T-cell (primary cell): ENCODE data around the gene CCDC154. TPM values are rescaled to one million over a fixed set of nuclear protein-coding genes. Genes with fewer than 3 reads are reported as not detected.
A peak's percentile ranks its signal among the peaks of the same experiment; 100 is the strongest.

Experiments used
- ATAC-seq, 4 experiments: fragments of 200-7000 bp in 3 of 4; fragments of 150-1000 bp in 1 of 4; cut with Tn5 transposase; replicated peaks in 1 of 4; 1 replicate in 3 of 4; 2 replicates in 1 of 4; pipeline ENCODE4 v1.10.0; 2021; ENCODE audit warnings: moderate library complexity in 3 of 4, mild to moderate bottlenecking in 2 of 4, moderate number of reproducible peaks in 1 of 4
- CTCF ChIA-PET, 2 donors: fragments of 300-600 bp; sonication (Branson Sonifier 250); formaldehyde crosslinking; loops; one replicate each; lab custom pipeline; 2022; ENCODE audit warnings: antibody characterized with exemption in 2 of 2; lab: Charles Lee
- POLR2A ChIA-PET, 2 donors: fragments of 300-600 bp; sonication (Branson Sonifier 250); formaldehyde crosslinking; loops; one replicate each; lab custom pipeline; 2022; ENCODE audit warnings: antibody characterized with exemption in 2 of 2; lab: Charles Lee
- DNase-seq, 35 experiments: peaks; one replicate each; pipeline versions ENCODE4 v3.0.0 to v3.0.0-alpha.2; 2013 to 2023
- H3K27ac ChIP-seq: one replicate; pipeline ENCODE4 v1.5.1; 2013; ENCODE audit warnings: low read length
- H3K27me3 ChIP-seq, 2 experiments: replicated peaks in 1 of 2; 1 replicate in 1 of 2; 2 replicates in 1 of 2; pipeline versions ENCODE4 v1.6.1 to v1.7.0; 2013; ENCODE audit warnings: low read length in 1 of 2, mixed read lengths in 1 of 2; ENCODE audit not compliant: control insufficient read depth in 2 of 2, insufficient read depth in 2 of 2; ENCODE audit errors: extremely low read depth in 1 of 2
- H3K36me3 ChIP-seq, 2 donors: 1 replicate in 1 of 2; 2 replicates in 1 of 2; pipeline versions ENCODE4 v1.6.1 to v1.7.0; 2013; ENCODE audit warnings: low read length in 1 of 2; ENCODE audit not compliant: control insufficient read depth in 2 of 2, insufficient read depth in 1 of 2; ENCODE audit errors: extremely low read depth in 1 of 2
- H3K4me1 ChIP-seq, 2 experiments: 1 replicate in 1 of 2; 2 replicates in 1 of 2; pipeline versions ENCODE4 v1.6.1 to v1.7.0; 2013; ENCODE audit warnings: low read length in 2 of 2, mixed read lengths in 1 of 2; ENCODE audit not compliant: insufficient read depth in 2 of 2, control insufficient read depth in 1 of 2; ENCODE audit errors: extremely low read depth in 1 of 2
- H3K4me3 ChIP-seq, 2 donors: 1 replicate in 1 of 2; 2 replicates in 1 of 2; pipeline versions ENCODE4 v1.5.1 to v1.7.0; 2013; ENCODE audit warnings: mild to moderate bottlenecking in 2 of 2, low read length in 1 of 2, moderate library complexity in 1 of 2; ENCODE audit not compliant: control insufficient read depth in 1 of 2; ENCODE audit errors: extremely low read depth in 1 of 2
- H3K9me3 ChIP-seq: 2 replicates; pipeline ENCODE4 v1.7.0; 2013
- H3K27ac Mint-ChIP-seq, 2 donors: one replicate each; pipeline ENCODE4 v1.8.0; 2020 to 2021; ENCODE audit warnings: mild to moderate bottlenecking in 2 of 2, mixed read lengths in 2 of 2
- H3K27me3 Mint-ChIP-seq, 2 donors: one replicate each; pipeline ENCODE4 v1.8.0; 2021 to 2022; ENCODE audit warnings: mixed read lengths in 2 of 2
- H3K36me3 Mint-ChIP-seq: one replicate; pipeline ENCODE4 v1.8.0; 2021; ENCODE audit warnings: mixed read lengths
- H3K4me1 Mint-ChIP-seq, 3 donors: one replicate each; pipeline ENCODE4 v1.8.0; 2020 to 2022; ENCODE audit warnings: mixed read lengths in 3 of 3, mild to moderate bottlenecking in 1 of 3
- H3K4me3 Mint-ChIP-seq, 3 donors: one replicate each; pipeline ENCODE4 v1.8.0; 2020 to 2022; ENCODE audit warnings: mild to moderate bottlenecking in 3 of 3, mixed read lengths in 3 of 3, moderate library complexity in 3 of 3
- H3K9me3 Mint-ChIP-seq, 3 donors: one replicate each; pipeline ENCODE4 v1.8.0; 2020 to 2022; ENCODE audit warnings: mixed read lengths in 3 of 3
- WGBS: methylation state at CpG from one replicate; pipeline ENCODE4 v1.1.5; 2013; ENCODE audit warnings: missing lambda C conversion rate; ENCODE audit not compliant: insufficient coverage; 5-methylcytosine and 5-hydroxymethylcytosine counted together
- total RNA-seq, 35 experiments: library from RNA in 6 of 35; stranded (reverse) in 6 of 35; fragments of 120-200 nt in 1 of 35; gene quantifications; one replicate each; pipeline versions ENCODE4 v1.2.1 to v1.2.4 and lab custom pipeline; 2013 to 2026

Gene CCDC154
- total RNA-seq, 5 donors from 2014 or later (not counting 1 experiment from before 2014, with no cell fraction given) = 2.5 to 9.3 (median 6.5) TPM

DNA sequence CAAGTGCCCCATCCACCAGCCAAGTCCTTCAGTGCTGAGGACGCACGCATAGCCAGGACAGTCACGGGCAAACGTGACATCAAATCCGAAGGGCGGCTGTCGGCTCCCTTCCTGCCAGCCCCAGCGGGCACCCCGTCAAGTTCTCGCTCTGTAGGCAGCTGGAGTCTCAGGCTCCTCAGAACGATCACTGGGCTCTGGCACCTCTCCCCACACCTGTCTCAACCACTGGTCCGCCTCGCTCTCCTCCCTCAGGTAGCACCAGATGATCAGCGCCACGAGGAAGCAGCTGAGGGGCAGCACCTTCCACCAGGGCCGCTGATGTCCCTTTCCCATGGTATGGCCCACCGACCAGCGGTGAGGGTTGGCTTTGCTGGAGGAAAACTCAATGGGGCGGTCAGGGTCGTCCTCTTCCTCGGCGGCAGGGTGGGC lies 24.2 kb downstream of the CCDC154 start:
- DNase-seq (peak in 1 of 35 experiments; percentile 9), ATAC-seq (peak in 2 of 4 experiments; percentile 1 to 2)
- 3% methylated on average over 22 of the region's 22 CpGs for WGBS

DNA sequence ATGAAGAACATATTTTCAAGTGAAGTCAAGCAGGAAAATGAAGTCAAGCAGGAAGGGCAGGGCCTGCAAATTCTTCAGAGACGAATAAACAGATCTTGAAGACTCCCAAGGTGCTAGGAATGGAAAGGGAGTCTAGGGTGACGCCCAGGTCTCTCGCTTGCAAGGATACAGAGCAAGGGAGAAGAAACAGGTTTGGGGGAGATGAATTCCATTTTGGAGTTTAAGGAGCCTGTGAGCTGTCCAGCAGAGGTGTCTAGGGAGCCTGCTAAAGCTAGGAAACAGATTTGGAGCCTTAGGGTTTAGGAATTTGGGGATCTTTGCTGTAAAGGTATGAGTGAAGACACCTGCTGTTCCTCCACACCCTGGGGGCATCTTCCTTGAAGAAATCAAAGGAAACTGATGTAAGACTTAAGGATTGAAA lies 27.8 kb downstream of the CCDC154 start:
- Mint-ChIP-seq H3K27ac (peak overlapping the region; percentile 46 to 69), H3K9me3 (no peaks in the 10 kb centered on the region), H3K4me1 (peaks cover 24 to 37% (median 33%) of the 10 kb centered on the region in 3 donors), H3K27me3 (no peaks in the 10 kb centered on the region), H3K4me3 (no peak overlapping the region), H3K36me3 (no peaks in the 10 kb centered on the region)
- H3K4me1 ChIP-seq = peaks cover 9 to 47% of the 10 kb centered on the region in 2 experiments
- H3K9me3 ChIP-seq = no peaks in the 10 kb centered on the region
- no peaks in the 10 kb centered on the region for H3K27me3 ChIP-seq
- ChIA-PET POLR2A (no interaction called here), CTCF (no interaction called here)
- ATAC-seq (no peak), DNase-seq (no peak)
- H3K36me3 ChIP-seq = peaks cover 4 to 9% of the 10 kb centered on the region in 2 donors
- H3K27ac ChIP-seq = no peak overlapping the region
- WGBS = 79% methylated on average over 3 of the region's 3 CpGs
- H3K4me3 ChIP-seq = no peak overlapping the region

More for the DNA sequence above, 24.2 kb downstream of the CCDC154 start:
- peak overlapping the region; percentile 85 to 91 (median 87) for H3K4me3 Mint-ChIP-seq
- no peaks in the 10 kb centered on the region for H3K36me3 Mint-ChIP-seq
- no peaks in the 10 kb centered on the region for H3K9me3 ChIP-seq
- peak overlapping the region; percentile 63 to 96 for H3K4me3 ChIP-seq
- H3K36me3 ChIP-seq = no peaks in the 10 kb centered on the region
- H3K4me1 Mint-ChIP-seq = peaks cover 15 to 27% (median 15%) of the 10 kb centered on the region in 3 donors
- peak overlapping the region; percentile 57 to 61 for H3K27ac Mint-ChIP-seq
- H3K27me3 Mint-ChIP-seq = no peaks in the 10 kb centered on the region
- ChIA-PET POLR2A (interaction anchor here in 1 of 2 donors (0.6 to 1.2 kb wide), 3 partner anchors 12 to 545 kb away, joined by 3 read pairs; partner anchors contain the start of genes NUBP2, RPS2 and SPSB3), CTCF (interaction anchor here in 1 of 2 donors (0.6 to 1.0 kb wide), 4 partner anchors 13 to 363 kb away, joined by 3 read pairs; partner anchors contain the start of genes NUBP2 and SPSB3)
- peak overlapping the region; percentile 93 for H3K27ac ChIP-seq
- H3K27me3 ChIP-seq = no peaks in the 10 kb centered on the region
- H3K4me1 ChIP-seq = peaks cover 9 to 24% of the 10 kb centered on the region in 2 experiments
- no peaks in the 10 kb centered on the region for H3K9me3 Mint-ChIP-seq

DNA sequence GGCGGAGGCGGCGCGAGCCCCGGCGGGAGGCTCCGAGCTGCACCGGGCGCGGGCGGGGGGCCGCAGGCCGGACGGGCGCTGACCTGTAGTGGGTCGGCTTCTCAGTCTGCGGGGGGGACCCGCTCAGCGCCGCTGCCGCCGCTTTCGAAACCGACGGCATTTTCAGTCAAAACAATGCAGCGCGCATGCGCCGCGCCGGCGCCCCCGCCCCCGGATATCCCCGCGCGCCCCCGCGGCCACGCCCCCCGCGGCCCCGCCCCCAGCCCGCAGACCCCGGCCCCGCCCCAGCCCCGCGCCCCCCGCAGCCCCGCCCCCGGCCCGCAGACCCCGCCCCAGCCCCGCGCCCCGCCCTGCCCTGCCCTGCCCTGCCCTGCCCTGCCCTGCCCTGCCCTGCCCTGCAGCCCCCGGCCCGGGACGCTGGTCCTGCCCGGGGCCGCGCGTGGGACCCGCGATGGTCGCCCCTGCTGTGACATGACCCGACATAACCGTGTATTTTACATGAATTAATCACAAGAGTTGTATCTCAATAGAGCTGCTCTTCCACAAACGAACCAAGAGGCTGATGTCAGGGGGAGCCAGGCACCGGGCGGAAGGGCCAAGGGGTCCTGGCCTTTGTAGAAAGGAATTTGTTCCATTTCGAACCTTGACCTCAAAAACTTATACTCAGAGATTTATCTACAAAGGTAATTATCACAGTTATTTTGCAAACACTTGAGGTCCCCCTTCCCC lies 29.7 kb downstream of the CCDC154 start, which contains the start of gene UNKL:
Gene UNKL, minus strand, starts transcription at position 173 of the 729 bp plus-strand sequence. Its CDS starts 13 bp downstream, at position 160.
- H3K36me3 Mint-ChIP-seq = no peaks in the 10 kb centered on the region
- peak within 1 kb of the TSS; percentile 88 to 89 for H3K27ac Mint-ChIP-seq
- peaks cover 1 to 33% of the 10 kb centered on the region in 2 experiments for H3K4me1 ChIP-seq
- no peaks in the 10 kb centered on the region for H3K27me3 ChIP-seq
- H3K36me3 ChIP-seq = peaks cover 4 to 9% of the 10 kb centered on the region in 2 donors
- peak within 1 kb of the TSS; percentile 64 for H3K27ac ChIP-seq
- peak within 1 kb of the TSS; percentile 81 to 87 for H3K4me3 ChIP-seq
- H3K4me1 Mint-ChIP-seq = peaks cover 24 to 28% (median 26%) of the 10 kb centered on the region in 3 donors
- no peaks in the 10 kb centered on the region for H3K9me3 ChIP-seq
- no peaks in the 10 kb centered on the region for H3K9me3 Mint-ChIP-seq
- ChIA-PET POLR2A (no interaction called here), CTCF (no interaction called here)
- H3K27me3 Mint-ChIP-seq = no peaks in the 10 kb centered on the region
- peak within 1 kb of the TSS; percentile 81 to 84 (median 83) for H3K4me3 Mint-ChIP-seq
- DNase-seq = peak; percentile 65 to 92 (median 81)
- ATAC-seq = peak; percentile 73 to 77 (median 74)
- WGBS = under 1% methylated on average over 56 of the region's 72 CpGs

DNA sequence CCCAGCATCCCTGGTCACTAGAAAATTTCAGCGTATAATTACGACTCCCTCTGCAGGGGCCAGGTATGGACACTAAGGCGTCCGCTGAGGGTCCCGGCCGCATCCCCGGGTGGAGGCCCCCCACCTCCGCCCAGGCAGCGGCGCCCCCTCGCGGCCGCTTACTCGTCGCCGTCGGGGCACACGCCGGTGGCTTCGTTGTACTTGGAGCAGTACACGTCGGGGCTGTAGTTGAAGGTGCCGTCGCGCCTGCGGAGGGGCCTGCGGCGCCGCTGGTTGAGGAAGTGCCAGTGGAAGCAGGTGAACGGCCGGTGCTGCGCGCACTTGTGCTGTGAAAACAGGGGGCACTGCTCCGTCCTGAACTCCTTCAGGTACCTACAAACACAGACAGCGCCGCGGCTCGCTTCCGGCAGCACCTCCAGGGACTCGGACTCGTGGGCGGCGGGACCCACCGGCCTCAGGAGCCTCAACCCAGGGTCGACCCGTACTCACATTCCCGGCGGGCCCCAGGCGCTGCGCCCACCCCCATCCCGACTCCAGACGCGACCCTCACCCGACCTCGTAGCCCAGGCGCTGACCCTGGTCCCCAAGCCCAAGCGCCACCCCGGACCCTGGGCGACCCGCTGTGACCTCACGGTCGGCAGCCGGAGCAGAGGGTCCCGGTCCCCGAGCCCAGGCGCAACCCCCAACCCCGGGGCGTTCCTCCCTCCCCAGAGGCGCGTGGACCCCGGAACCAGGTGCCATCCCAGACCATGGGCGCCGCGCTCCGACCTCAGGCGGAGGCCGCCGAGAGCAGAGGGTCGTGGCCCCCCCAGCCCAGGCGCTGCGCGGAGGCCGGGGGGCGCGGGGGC lies 30.4 kb downstream of the CCDC154 start:
- peaks cover 24 to 33% (median 32%) of the 10 kb centered on the region in 3 donors for H3K4me1 Mint-ChIP-seq
- peak overlapping the region; percentile 81 to 84 (median 83) for H3K4me3 Mint-ChIP-seq
- H3K27me3 Mint-ChIP-seq = no peaks in the 10 kb centered on the region
- H3K27ac ChIP-seq = peak overlapping the region; percentile 44
- POLR2A ChIA-PET = no interaction called here
- no peaks in the 10 kb centered on the region for H3K9me3 Mint-ChIP-seq
- no peaks in the 10 kb centered on the region for H3K27me3 ChIP-seq
- H3K9me3 ChIP-seq = no peaks in the 10 kb centered on the region
- H3K27ac Mint-ChIP-seq = peak overlapping the region; percentile 86 to 88
- WGBS = 4% methylated on average over 81 of the region's 85 CpGs
- DNase-seq = peak; percentile 40 to 76 (median 55)
- H3K36me3 ChIP-seq = peaks cover 4 to 9% of the 10 kb centered on the region in 2 donors
- peaks cover 0 to 32% of the 10 kb centered on the region in 2 experiments for H3K4me1 ChIP-seq
- CTCF ChIA-PET = no interaction called here
- no peaks in the 10 kb centered on the region for H3K36me3 Mint-ChIP-seq
- ATAC-seq = peak; percentile 50 to 63 (median 56)
- H3K4me3 ChIP-seq = peak overlapping the region; percentile 81 to 87

DNA sequence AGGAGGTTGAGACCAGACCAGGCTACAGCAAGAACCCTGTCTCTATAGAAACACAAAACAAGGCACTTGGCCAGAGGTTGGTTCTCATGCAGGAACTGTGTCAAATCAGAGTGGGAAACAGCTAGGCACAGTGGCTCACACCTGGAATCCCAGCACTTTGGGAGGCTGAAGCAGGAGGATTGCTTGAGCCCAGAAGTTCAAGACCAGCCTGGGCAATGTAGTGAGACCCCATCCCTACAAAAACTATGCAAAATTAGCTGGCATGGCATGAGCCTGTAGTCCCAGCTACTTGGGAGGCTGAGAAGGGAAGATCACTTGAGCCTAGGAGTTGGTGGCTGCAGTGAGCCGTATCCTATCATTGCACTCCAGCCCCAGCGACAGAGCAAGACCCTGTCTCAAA lies 31.5 kb downstream of the CCDC154 start:
- POLR2A ChIA-PET = no interaction called here

More for the DNA sequence above, 31.5 kb downstream of the CCDC154 start:
- H3K4me1 ChIP-seq = peaks cover 0 to 37% of the 10 kb centered on the region in 2 experiments
- ATAC-seq (no peak), DNase-seq (no peak)
- no peaks in the 10 kb centered on the region for H3K36me3 Mint-ChIP-seq
- no peak overlapping the region for H3K4me3 ChIP-seq
- CTCF ChIA-PET = no interaction called here
- WGBS = no CpG with 5 or more reads among the region's 2 CpGs
- no peaks in the 10 kb centered on the region for H3K9me3 Mint-ChIP-seq
- no peaks in the 10 kb centered on the region for H3K27me3 Mint-ChIP-seq
- peak overlapping the region; percentile 79 to 83 (median 81) for H3K4me3 Mint-ChIP-seq
- H3K4me1 Mint-ChIP-seq = peaks cover 16 to 39% (median 36%) of the 10 kb centered on the region in 3 donors
- no peaks in the 10 kb centered on the region for H3K9me3 ChIP-seq
- H3K27ac ChIP-seq = no peak overlapping the region
- H3K36me3 ChIP-seq = peaks cover 4 to 9% of the 10 kb centered on the region in 2 donors
- H3K27me3 ChIP-seq = no peaks in the 10 kb centered on the region
- peak overlapping the region; percentile 55 to 88 for H3K27ac Mint-ChIP-seq
